HepG2 (cell line): ENCODE results near the gene BTBD19. TPM values are rescaled to one million over a fixed set of nuclear protein-coding genes. Genes with fewer than 3 reads are reported as not detected.

Experiments used
- BRD4 ChIP-seq: sonication (generic); formaldehyde crosslinking; IDR thresholded peaks from 2 replicates; pipeline ENCODE4 v1.4.0; 2020; ENCODE audit warnings: missing genetic modification reagents
- CCAR2 ChIP-seq: fragments of 200-400 bp; formaldehyde crosslinking; optimal IDR thresholded peaks from 2 replicates; pipeline ENCODE3; 2018; ENCODE audit warnings: low read depth, mild to moderate bottlenecking, low read length, moderate library complexity
- IRF2 ChIP-seq: IDR thresholded peaks from 2 replicates; pipeline ENCODE4 v1.6.1; 2018; ENCODE audit warnings: missing genetic modification reagents, missing compliant biosample characterization
- NFIC ChIP-seq: IDR thresholded peaks from 2 replicates; pipeline ENCODE4 v1.6.1; 2012; ENCODE audit warnings: mild to moderate bottlenecking, low read length, inconsistent platforms
- RCOR2 ChIP-seq: IDR thresholded peaks from 2 replicates; pipeline ENCODE4 v1.6.1; 2016; ENCODE audit warnings: missing biosample characterization, missing genetic modification reagents
- SMARCC2 ChIP-seq: fragments of 450-650 bp; IDR thresholded peaks from 2 replicates; pipeline ENCODE4 v1.6.1; 2017; ENCODE audit warnings: antibody characterized with exemption, mild to moderate bottlenecking
- ZFP1 ChIP-seq: IDR thresholded peaks from 2 replicates; pipeline ENCODE4 v1.6.1; 2016
- ZNF136 ChIP-seq: sonication (generic); formaldehyde crosslinking; IDR thresholded peaks from 2 replicates; pipeline ENCODE4 v1.8.1; 2022; ENCODE audit warnings: low read depth, mild to moderate bottlenecking, moderate library complexity, missing genetic modification reagents
- ZNF484 ChIP-seq: sonication (generic); formaldehyde crosslinking; IDR thresholded peaks from 2 replicates; pipeline ENCODE4 v1.5.1; 2020; ENCODE audit warnings: mild to moderate bottlenecking, low read depth, missing genetic modification reagents, borderline replicate concordance
- ZNF629 ChIP-seq: sonication (generic); formaldehyde crosslinking; conservative IDR thresholded peaks from 2 replicates; pipeline ENCODE4 v1.5.0; 2020; ENCODE audit warnings: missing genetic modification reagents
- ZNF678 ChIP-seq: sonication (generic); formaldehyde crosslinking; IDR thresholded peaks from 2 replicates; pipeline ENCODE4 v1.4.0; 2020; ENCODE audit warnings: mild to moderate bottlenecking, missing genetic modification reagents
- ZNF773 ChIP-seq: sonication (generic); formaldehyde crosslinking; IDR thresholded peaks from 2 replicates; pipeline ENCODE4 v1.4.0; 2020; ENCODE audit warnings: missing genetic modification reagents, borderline replicate concordance
- ZNF816 ChIP-seq: sonication (generic); formaldehyde crosslinking; IDR thresholded peaks from 2 replicates; pipeline ENCODE4 v1.8.0; 2022; ENCODE audit warnings: missing genetic modification reagents, mild to moderate bottlenecking, borderline replicate concordance
- polyA plus RNA-seq, 8 experiments: library from polyadenylated mRNA; depleted of rRNA in 3 of 8; stranded (reverse) in 7 of 8; unstranded in 1 of 8; fragments of >200 nt; fragmentation: Illumina TruSeq in 4 of 8; extraction: Trizol in 4 of 8; gene quantifications; 2 replicates each; pipeline versions ENCODE4 v1.2.1 to v1.2.3, GENCODE V29; 2011 to 2016; ENCODE audit warnings: low read depth in 4 of 8, missing spikeins in 1 of 8, mixed read lengths in 1 of 8; ENCODE audit not compliant: insufficient read depth in 1 of 8
- total RNA-seq, 5 experiments: library from RNA; depleted of rRNA; stranded (reverse); fragments of >200 nt; fragmentation: Illumina TruSeq; extraction: Trizol; gene quantifications; 2 replicates each; pipeline ENCODE4 v1.2.3, GENCODE V29; 2016; ENCODE audit warnings: low read depth in 1 of 5
- TF ChIP-seq, protein P1 (sequence below): sonication (generic); formaldehyde crosslinking; IDR thresholded peaks from 2 replicates; pipeline ENCODE4 v1.5.1; 2020; ENCODE audit warnings: mild to moderate bottlenecking, missing genetic modification reagents, moderate library complexity
- TF ChIP-seq, protein P2 (sequence below), 2 experiments: sonication (generic) in 1 of 2; formaldehyde crosslinking in 1 of 2; IDR thresholded peaks; 2 replicates each; pipeline versions ENCODE4 v1.4.0 to v1.6.1; 2018 to 2020; ENCODE audit warnings: missing genetic modification reagents in 2 of 2, borderline replicate concordance in 1 of 2, low read depth in 1 of 2, mild to moderate bottlenecking in 1 of 2, missing biosample characterization in 1 of 2
- TF ChIP-seq, protein P3 (sequence below): sonication (generic); formaldehyde crosslinking; IDR thresholded peaks from 2 replicates; pipeline ENCODE4 v1.5.0; 2020; ENCODE audit warnings: mild to moderate bottlenecking, missing genetic modification reagents, borderline replicate concordance
- TF ChIP-seq, protein P4 (sequence below): fragments of 450-650 bp; IDR thresholded peaks from 2 replicates; pipeline ENCODE4 v1.6.1; 2016

Gene BTBD19
- total and polyA plus RNA-seq, 2 of the 13 experiments (the other 11 are each of a cell fraction or from before 2014, with no cell fraction given) = 2.7 to 6.7 TPM

DNA sequence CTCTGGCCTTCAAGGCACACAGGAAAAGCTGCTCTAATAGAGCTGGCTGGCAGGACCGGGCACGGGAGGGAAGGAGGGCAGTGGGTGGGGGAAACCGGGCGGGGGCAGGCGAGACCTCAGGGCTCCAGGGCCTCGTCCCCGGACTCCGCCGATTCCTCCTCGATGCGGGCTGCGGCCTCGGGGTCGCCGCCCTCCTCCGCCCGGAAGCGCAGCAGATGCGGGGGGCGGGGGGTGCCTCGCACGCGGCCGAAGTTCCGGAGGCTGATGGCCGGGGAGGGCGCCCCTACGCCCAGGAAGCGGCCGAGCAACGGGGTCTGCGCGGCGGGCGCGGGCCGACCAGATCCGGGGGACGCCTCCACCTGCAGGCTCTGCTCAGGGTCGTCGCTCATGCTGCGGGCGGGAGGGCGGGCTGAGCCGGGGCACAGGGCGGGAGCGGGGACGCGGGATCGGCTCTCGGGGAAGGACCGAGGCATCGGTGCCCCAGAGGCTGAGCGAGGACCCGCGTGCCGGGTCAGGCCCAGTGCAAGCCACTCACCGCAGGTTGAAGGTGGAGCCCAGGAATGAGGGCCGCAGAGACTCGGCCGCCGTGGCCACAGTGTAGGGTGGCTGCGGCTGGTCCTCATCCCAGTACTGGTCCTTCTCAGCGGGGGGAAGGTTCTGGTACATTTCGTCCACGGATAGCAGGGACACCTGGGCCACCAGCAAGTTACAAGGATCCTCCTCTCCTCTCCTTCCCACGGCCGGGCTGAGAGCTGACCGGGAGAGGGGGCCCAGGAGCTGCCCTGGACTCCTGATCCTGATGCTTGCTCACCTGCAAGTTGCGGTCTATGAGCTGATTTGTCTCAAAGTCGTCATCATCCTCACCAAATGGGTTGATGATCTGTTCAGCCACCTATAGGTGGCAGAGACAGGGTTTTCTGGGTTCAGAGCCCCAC is 24.0 kb upstream of the BTBD19 start (continued):
- TF ChIP-seq, protein P1, sequence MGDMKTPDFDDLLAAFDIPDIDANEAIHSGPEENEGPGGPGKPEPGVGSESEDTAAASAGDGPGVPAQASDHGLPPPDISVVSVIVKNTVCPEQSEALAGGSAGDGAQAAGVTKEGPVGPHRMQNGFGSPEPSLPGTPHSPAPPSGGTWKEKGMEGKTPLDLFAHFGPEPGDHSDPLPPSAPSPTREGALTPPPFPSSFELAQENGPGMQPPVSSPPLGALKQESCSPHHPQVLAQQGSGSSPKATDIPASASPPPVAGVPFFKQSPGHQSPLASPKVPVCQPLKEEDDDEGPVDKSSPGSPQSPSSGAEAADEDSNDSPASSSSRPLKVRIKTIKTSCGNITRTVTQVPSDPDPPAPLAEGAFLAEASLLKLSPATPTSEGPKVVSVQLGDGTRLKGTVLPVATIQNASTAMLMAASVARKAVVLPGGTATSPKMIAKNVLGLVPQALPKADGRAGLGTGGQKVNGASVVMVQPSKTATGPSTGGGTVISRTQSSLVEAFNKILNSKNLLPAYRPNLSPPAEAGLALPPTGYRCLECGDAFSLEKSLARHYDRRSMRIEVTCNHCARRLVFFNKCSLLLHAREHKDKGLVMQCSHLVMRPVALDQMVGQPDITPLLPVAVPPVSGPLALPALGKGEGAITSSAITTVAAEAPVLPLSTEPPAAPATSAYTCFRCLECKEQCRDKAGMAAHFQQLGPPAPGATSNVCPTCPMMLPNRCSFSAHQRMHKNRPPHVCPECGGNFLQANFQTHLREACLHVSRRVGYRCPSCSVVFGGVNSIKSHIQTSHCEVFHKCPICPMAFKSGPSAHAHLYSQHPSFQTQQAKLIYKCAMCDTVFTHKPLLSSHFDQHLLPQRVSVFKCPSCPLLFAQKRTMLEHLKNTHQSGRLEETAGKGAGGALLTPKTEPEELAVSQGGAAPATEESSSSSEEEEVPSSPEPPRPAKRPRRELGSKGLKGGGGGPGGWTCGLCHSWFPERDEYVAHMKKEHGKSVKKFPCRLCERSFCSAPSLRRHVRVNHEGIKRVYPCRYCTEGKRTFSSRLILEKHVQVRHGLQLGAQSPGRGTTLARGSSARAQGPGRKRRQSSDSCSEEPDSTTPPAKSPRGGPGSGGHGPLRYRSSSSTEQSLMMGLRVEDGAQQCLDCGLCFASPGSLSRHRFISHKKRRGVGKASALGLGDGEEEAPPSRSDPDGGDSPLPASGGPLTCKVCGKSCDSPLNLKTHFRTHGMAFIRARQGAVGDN (CRISPR knock-in tag) = peak; percentile 97
- TF ChIP-seq ZNF484 (CRISPR knock-in tag) (no peak), ZNF678 (0 out of 2 replicates have a peak, but pooled peaks have one; percentile 49), ZFP1 (CRISPR knock-in tag) (no peak), ZNF136 (0 out of 2 replicates have a peak, but pooled peaks have one; percentile 43), IRF2 (CRISPR knock-in tag) (peak; percentile 53; the same call in 1 of the 2 replicates), RCOR2 (CRISPR knock-in tag) (no peak), NFIC (no peak), ZNF816 (CRISPR knock-in tag) (no peak), ZNF629 (CRISPR knock-in tag) (no peak), SMARCC2 (no peak), CCAR2 (no peak), ZNF773 (CRISPR knock-in tag) (no peak), BRD4 (no peak)
- TF ChIP-seq, protein P2, sequence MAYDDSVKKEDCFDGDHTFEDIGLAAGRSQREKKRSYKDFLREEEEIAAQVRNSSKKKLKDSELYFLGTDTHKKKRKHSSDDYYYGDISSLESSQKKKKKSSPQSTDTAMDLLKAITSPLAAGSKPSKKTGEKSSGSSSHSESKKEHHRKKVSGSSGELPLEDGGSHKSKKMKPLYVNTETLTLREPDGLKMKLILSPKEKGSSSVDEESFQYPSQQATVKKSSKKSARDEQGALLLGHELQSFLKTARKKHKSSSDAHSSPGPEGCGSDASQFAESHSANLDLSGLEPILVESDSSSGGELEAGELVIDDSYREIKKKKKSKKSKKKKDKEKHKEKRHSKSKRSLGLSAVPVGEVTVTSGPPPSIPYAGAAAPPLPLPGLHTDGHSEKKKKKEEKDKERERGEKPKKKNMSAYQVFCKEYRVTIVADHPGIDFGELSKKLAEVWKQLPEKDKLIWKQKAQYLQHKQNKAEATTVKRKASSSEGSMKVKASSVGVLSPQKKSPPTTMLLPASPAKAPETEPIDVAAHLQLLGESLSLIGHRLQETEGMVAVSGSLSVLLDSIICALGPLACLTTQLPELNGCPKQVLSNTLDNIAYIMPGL (CRISPR knock-in tag; IDR thresholded peaks at IDR 0.05; ENCODE audit: borderline replicate concordance in 1 of 2, low read depth in 1 of 2) = peak; percentile 40 to 86
- TF ChIP-seq, protein P3, sequence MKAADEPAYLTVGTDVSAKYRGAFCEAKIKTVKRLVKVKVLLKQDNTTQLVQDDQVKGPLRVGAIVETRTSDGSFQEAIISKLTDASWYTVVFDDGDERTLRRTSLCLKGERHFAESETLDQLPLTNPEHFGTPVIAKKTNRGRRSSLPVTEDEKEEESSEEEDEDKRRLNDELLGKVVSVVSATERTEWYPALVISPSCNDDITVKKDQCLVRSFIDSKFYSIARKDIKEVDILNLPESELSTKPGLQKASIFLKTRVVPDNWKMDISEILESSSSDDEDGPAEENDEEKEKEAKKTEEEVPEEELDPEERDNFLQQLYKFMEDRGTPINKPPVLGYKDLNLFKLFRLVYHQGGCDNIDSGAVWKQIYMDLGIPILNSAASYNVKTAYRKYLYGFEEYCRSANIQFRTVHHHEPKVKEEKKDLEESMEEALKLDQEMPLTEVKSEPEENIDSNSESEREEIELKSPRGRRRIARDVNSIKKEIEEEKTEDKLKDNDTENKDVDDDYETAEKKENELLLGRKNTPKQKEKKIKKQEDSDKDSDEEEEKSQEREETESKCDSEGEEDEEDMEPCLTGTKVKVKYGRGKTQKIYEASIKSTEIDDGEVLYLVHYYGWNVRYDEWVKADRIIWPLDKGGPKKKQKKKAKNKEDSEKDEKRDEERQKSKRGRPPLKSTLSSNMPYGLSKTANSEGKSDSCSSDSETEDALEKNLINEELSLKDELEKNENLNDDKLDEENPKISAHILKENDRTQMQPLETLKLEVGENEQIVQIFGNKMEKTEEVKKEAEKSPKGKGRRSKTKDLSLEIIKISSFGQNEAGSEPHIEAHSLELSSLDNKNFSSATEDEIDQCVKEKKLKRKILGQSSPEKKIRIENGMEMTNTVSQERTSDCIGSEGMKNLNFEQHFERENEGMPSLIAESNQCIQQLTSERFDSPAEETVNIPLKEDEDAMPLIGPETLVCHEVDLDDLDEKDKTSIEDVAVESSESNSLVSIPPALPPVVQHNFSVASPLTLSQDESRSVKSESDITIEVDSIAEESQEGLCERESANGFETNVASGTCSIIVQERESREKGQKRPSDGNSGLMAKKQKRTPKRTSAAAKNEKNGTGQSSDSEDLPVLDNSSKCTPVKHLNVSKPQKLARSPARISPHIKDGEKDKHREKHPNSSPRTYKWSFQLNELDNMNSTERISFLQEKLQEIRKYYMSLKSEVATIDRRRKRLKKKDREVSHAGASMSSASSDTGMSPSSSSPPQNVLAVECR (CRISPR knock-in tag) = peak; percentile 75
- TF ChIP-seq, protein P4, sequence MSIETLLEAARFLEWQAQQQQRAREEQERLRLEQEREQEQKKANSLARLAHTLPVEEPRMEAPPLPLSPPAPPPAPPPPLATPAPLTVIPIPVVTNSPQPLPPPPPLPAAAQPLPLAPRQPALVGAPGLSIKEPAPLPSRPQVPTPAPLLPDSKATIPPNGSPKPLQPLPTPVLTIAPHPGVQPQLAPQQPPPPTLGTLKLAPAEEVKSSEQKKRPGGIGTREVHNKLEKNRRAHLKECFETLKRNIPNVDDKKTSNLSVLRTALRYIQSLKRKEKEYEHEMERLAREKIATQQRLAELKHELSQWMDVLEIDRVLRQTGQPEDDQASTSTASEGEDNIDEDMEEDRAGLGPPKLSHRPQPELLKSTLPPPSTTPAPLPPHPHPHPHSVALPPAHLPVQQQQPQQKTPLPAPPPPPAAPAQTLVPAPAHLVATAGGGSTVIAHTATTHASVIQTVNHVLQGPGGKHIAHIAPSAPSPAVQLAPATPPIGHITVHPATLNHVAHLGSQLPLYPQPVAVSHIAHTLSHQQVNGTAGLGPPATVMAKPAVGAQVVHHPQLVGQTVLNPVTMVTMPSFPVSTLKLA = no peak
